ENCODE results near the gene NCOR1.

DNA sequence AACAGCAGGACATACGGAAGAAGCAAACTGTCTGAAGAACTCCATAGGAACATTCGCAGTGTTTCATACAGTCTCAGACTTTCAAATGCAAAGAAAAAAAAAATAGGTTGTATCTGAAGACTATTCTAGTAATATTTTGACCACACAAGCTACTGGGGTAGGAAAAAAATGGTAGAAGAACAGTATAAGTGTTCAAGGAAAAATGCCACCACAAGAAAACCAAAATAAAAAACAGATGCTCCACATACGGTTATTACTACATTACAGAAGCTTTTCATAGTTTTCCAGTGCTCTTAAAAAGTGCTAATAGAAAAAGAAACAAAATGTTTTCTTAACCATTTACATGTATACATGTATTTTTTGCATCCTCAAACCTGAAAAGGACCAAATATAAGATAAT is 3.7 kb downstream of the NCOR1 start:
- TF ChIP-seq CBFB (CRISPR knock-in tag; IDR thresholded peaks at IDR 0.05) (no peak), FOXP1 (CRISPR knock-in tag; IDR thresholded peaks at IDR 0.05) (no peak), CBX8 (IDR thresholded peaks at IDR 0.05; ENCODE audit: borderline replicate concordance, extremely low read depth, low read depth, low read length, poor library complexity, severe bottlenecking) (no peak), MAX (CRISPR knock-in tag; IDR thresholded peaks at IDR 0.05) (no peak), NR2F6 (CRISPR knock-in tag; IDR thresholded peaks at IDR 0.05) (no peak), FOXM1 (IDR thresholded peaks at IDR 0.05; ENCODE audit: low read depth) (no peak), FOXM1 (CRISPR knock-in tag; IDR thresholded peaks at IDR 0.05; ENCODE audit: low read depth) (no peak), CTBP1 (IDR thresholded peaks at IDR 0.05; ENCODE audit: borderline replicate concordance) (no peak), SMC3 (conservative IDR thresholded peaks at IDR 0.05; ENCODE audit: insufficient read depth, low read depth, low read length) (no peak), ZNF668 (CRISPR knock-in tag; IDR thresholded peaks at IDR 0.05) (no peak)
- TF ChIP-seq, protein P1, sequence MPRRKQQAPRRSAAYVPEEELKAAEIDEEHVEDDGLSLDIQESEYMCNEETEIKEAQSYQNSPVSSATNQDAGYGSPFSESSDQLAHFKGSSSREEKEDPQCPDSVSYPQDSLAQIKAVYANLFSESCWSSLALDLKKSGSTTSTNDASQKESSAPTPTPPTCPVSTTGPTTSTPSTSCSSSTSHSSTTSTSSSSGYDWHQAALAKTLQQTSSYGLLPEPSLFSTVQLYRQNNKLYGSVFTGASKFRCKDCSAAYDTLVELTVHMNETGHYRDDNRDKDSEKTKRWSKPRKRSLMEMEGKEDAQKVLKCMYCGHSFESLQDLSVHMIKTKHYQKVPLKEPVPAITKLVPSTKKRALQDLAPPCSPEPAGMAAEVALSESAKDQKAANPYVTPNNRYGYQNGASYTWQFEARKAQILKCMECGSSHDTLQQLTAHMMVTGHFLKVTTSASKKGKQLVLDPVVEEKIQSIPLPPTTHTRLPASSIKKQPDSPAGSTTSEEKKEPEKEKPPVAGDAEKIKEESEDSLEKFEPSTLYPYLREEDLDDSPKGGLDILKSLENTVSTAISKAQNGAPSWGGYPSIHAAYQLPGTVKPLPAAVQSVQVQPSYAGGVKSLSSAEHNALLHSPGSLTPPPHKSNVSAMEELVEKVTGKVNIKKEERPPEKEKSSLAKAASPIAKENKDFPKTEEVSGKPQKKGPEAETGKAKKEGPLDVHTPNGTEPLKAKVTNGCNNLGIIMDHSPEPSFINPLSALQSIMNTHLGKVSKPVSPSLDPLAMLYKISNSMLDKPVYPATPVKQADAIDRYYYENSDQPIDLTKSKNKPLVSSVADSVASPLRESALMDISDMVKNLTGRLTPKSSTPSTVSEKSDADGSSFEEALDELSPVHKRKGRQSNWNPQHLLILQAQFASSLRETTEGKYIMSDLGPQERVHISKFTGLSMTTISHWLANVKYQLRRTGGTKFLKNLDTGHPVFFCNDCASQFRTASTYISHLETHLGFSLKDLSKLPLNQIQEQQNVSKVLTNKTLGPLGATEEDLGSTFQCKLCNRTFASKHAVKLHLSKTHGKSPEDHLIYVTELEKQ (CRISPR knock-in tag; IDR thresholded peaks at IDR 0.05): no peak
